Measurements from ENCODE around the gene CALY.
A peak's percentile ranks its signal among the peaks of the same experiment; 100 is the strongest.

CALY gene

GRCh38 chr10:133274751-133275683 is 61.7 kb downstream of the CALY start:
- DNase-seq (ENCODE audit: low read depth in 1 of 2, low spot score in 1 of 2) = peak; percentile 41 to 80
